GM12878 (cell line): ENCODE data around the gene TK2.

Source experiments
- ATF2 ChIP-seq: IDR thresholded peaks from 2 replicates; pipeline ENCODE4 v1.6.1; 2012; ENCODE audit warnings: low read length, inconsistent platforms
- BHLHE40 ChIP-seq, 2 experiments: fragments of 450-650 bp in 1 of 2; IDR thresholded peaks; 2 replicates each; pipeline ENCODE4 v1.6.1; 2011 to 2017; ENCODE audit warnings: low read depth in 2 of 2, borderline replicate concordance in 1 of 2, improper control_type of control experiment in 1 of 2, low read length in 1 of 2, mild to moderate bottlenecking in 1 of 2
- CTCF ChIP-seq, 3 experiments: IDR thresholded peaks in 2 of 3; conservative IDR thresholded peaks in 1 of 3; 2 replicates each; pipeline ENCODE4 v1.5.1; 2011; ENCODE audit warnings: low read depth in 3 of 3, low read length in 3 of 3, mild to moderate bottlenecking in 3 of 3, control low read depth in 2 of 3, moderate library complexity in 2 of 3, inconsistent platforms in 1 of 3, mixed read lengths in 1 of 3; ENCODE audit not compliant: control insufficient read depth in 2 of 3, insufficient read depth in 1 of 3; ENCODE audit errors: extremely low read depth in 1 of 3
- LARP7 ChIP-seq: fragments of 450-650 bp; IDR thresholded peaks from 2 replicates; pipeline ENCODE4 v1.6.1; 2017; ENCODE audit warnings: mild to moderate bottlenecking
- MXI1 ChIP-seq: fragments of 150-350 bp; IDR thresholded peaks from 2 replicates; pipeline ENCODE4 v1.6.1; 2011; ENCODE audit warnings: low read depth, mild to moderate bottlenecking, inconsistent platforms, low read length, improper control_type of control experiment
- NR2F1 ChIP-seq: fragments of 450-650 bp; conservative IDR thresholded peaks from 2 replicates; pipeline ENCODE4 v1.6.1; 2017; ENCODE audit warnings: mild to moderate bottlenecking
- POLR2AphosphoS5 ChIP-seq: IDR thresholded peaks from 2 replicates; pipeline ENCODE4 v1.6.1; 2011; ENCODE audit warnings: mild to moderate bottlenecking, low read length, inconsistent platforms
- SMC3 ChIP-seq: IDR thresholded peaks from 2 replicates; pipeline ENCODE4 v1.6.1; 2011; ENCODE audit warnings: low read length, improper control_type of control experiment, borderline replicate concordance
- SP1 ChIP-seq: IDR thresholded peaks from one replicate; pipeline ENCODE4 v1.6.1; 2011; ENCODE audit warnings: low read depth, low read length

- TF ChIP-seq BHLHE40 (IDR thresholded peaks at IDR 0.05; ENCODE audit: borderline replicate concordance in 1 of 2, low read depth in 2 of 2, low read length in 1 of 2), result no peak
- TF ChIP-seq CTCF (IDR thresholded peaks at IDR 0.05 in 2 of 3, conservative IDR thresholded peaks at IDR 0.05 in 1 of 3; ENCODE audit: control insufficient read depth in 2 of 3, extremely low read depth in 1 of 3, insufficient read depth in 1 of 3, low read depth in 3 of 3, low read length in 3 of 3), result no peak
- TF ChIP-seq ATF2, result no peak
- no peak for TF ChIP-seq NR2F1
- TF ChIP-seq SMC3, result no peak
- no peak for TF ChIP-seq MXI1
- no peak for TF ChIP-seq POLR2AphosphoS5
- no peak for TF ChIP-seq SP1
- TF ChIP-seq LARP7, result no peak
Measured at GRCh38 chr16:66495440-66495839, 54.5 kb downstream of the TK2 start.
